B cell (primary cell): Measurements from ENCODE around the gene DHX35. TPM values are rescaled to one million over a fixed set of nuclear protein-coding genes. Genes with fewer than 3 reads are reported as not detected.

Experiments
- ATAC-seq: fragments of 200-7000 bp; cut with Tn5 transposase; one replicate; pipeline ENCODE4 v1.10.0; 2021; ENCODE audit warnings: low read depth, mild to moderate bottlenecking, moderate number of reproducible peaks, moderate library complexity
- CTCF ChIA-PET: fragments of 350-600 bp; sonication (Branson Sonifier 250); formaldehyde crosslinking; loops from one replicate; lab custom pipeline; 2021; ENCODE audit warnings: antibody characterized with exemption, inconsistent platforms; lab: Charles Lee
- POLR2A ChIA-PET: fragments of 350-600 bp; sonication (Branson Sonifier 250); formaldehyde crosslinking; loops from one replicate; lab custom pipeline; 2021; ENCODE audit warnings: antibody characterized with exemption; lab: Charles Lee
- DNase-seq: peaks from one replicate; pipeline ENCODE4 v3.0.0; 2013
- H2AFZ ChIP-seq: 2 replicates; pipeline ENCODE4 v1.6.1; 2012; ENCODE audit warnings: mild to moderate bottlenecking, low read depth, low read length; ENCODE audit not compliant: insufficient read depth, poor library complexity, severe bottlenecking
- H3K27ac ChIP-seq, 2 donors: 1 replicate in 1 of 2; 2 replicates in 1 of 2; pipeline ENCODE4 v1.5.1; 2012 to 2013; ENCODE audit warnings: low read length in 2 of 2, mild to moderate bottlenecking in 2 of 2, moderate library complexity in 1 of 2
- H3K27me3 ChIP-seq, 4 experiments: fragments of 200-600 bp in 1 of 4; sonication (generic) in 1 of 4; replicated peaks in 1 of 4; 1 replicate in 2 of 4; 2 replicates in 2 of 4; pipeline versions ENCODE4 v1.6.1 to v1.7.0; 2013 to 2016; ENCODE audit warnings: low read length in 3 of 4, mild to moderate bottlenecking in 2 of 4, mixed read lengths in 1 of 4, moderate library complexity in 1 of 4; ENCODE audit not compliant: insufficient read depth in 4 of 4, control insufficient read depth in 3 of 4; ENCODE audit errors: control extremely low read depth in 1 of 4
- H3K36me3 ChIP-seq, 2 experiments: replicated peaks in 1 of 2; 1 replicate in 1 of 2; 2 replicates in 1 of 2; pipeline versions ENCODE4 v1.6.1 to v1.7.1; 2013; ENCODE audit warnings: low read length in 1 of 2; ENCODE audit not compliant: insufficient read depth in 2 of 2, control insufficient read depth in 1 of 2; ENCODE audit errors: control extremely low read depth in 1 of 2, extremely low read depth in 1 of 2
- H3K4me1 ChIP-seq, 2 donors: fragments of 200-600 bp in 1 of 2; sonication (generic) in 1 of 2; 1 replicate in 1 of 2; 2 replicates in 1 of 2; pipeline versions ENCODE4 v1.5.1 to v1.6.1; 2013 to 2017; ENCODE audit warnings: low read length in 2 of 2; ENCODE audit not compliant: control insufficient read depth in 2 of 2, insufficient read depth in 2 of 2
- H3K4me2 ChIP-seq: replicated peaks from 2 replicates; pipeline ENCODE3; 2012; ENCODE audit warnings: mild to moderate bottlenecking, low read depth, low read length; ENCODE audit not compliant: poor library complexity, severe bottlenecking
- H3K4me3 ChIP-seq, 5 experiments: fragments of 200-600 bp in 1 of 5; sonication (generic) in 1 of 5; 1 replicate in 3 of 5; 2 replicates in 2 of 5; pipeline versions ENCODE4 v1.5.1 to v1.7.0; 2011 to 2016; ENCODE audit warnings: low read length in 4 of 5, mild to moderate bottlenecking in 4 of 5, low read depth in 2 of 5, control low read depth in 1 of 5, moderate library complexity in 1 of 5; ENCODE audit not compliant: insufficient read depth in 1 of 5; ENCODE audit errors: control extremely low read depth in 1 of 5, extremely low read depth in 1 of 5
- H3K79me2 ChIP-seq: fragments of 200-600 bp; sonication (generic); one replicate; pipeline ENCODE4 v1.6.0; 2016; ENCODE audit warnings: low read length; ENCODE audit not compliant: control insufficient read depth, insufficient read depth
- H3K9ac ChIP-seq: fragments of 200-600 bp; sonication (generic); 2 replicates; pipeline ENCODE4 v1.6.1; 2017; ENCODE audit warnings: mild to moderate bottlenecking, low read length, moderate library complexity
- H3K9me3 ChIP-seq, 3 donors: one replicate each; pipeline versions ENCODE4 v1.6.1 to v1.7.1; 2013; ENCODE audit warnings: low read length in 2 of 3; ENCODE audit not compliant: control insufficient read depth in 2 of 3, insufficient read depth in 1 of 3; ENCODE audit errors: control extremely low read depth in 1 of 3
- H4K20me1 ChIP-seq: 2 replicates; pipeline ENCODE4 v1.6.0; 2012; ENCODE audit warnings: mild to moderate bottlenecking, low read length; ENCODE audit not compliant: insufficient read depth, control insufficient read depth, poor library complexity, severe bottlenecking
- H3K27ac Mint-ChIP-seq: one replicate; pipeline ENCODE4 v1.8.0; 2021; ENCODE audit warnings: mixed read lengths
- H3K27me3 Mint-ChIP-seq: one replicate; pipeline ENCODE4 v1.8.0; 2021; ENCODE audit warnings: mixed read lengths
- H3K4me1 Mint-ChIP-seq: one replicate; pipeline ENCODE4 v1.8.0; 2021; ENCODE audit warnings: mixed read lengths
- H3K4me3 Mint-ChIP-seq: one replicate; pipeline ENCODE4 v1.8.0; 2021; ENCODE audit warnings: mixed read lengths
- H3K9me3 Mint-ChIP-seq: one replicate; pipeline ENCODE4 v1.8.0; 2022; ENCODE audit warnings: mixed read lengths; ENCODE audit not compliant: insufficient read depth
- EZH2 ChIP-seq: IDR thresholded peaks from 2 replicates; pipeline ENCODE4 v1.6.1; 2012; ENCODE audit warnings: borderline replicate concordance, low read depth, mild to moderate bottlenecking, moderate library complexity, low read length; ENCODE audit not compliant: insufficient read depth, poor library complexity, severe bottlenecking
- WGBS: methylation state at CpG from one replicate; pipeline ENCODE4 v1.1.5; 2013; ENCODE audit warnings: missing lambda C conversion rate; ENCODE audit not compliant: insufficient coverage; 5-methylcytosine and 5-hydroxymethylcytosine counted together
- intact Hi-C: fragments of 100-400 bp; cut with micrococcal nuclease; formaldehyde crosslinking; loops from one replicate; pipeline ENCODE4 v1.10.0; 2022
- polyA plus RNA-seq: library from polyadenylated mRNA; depleted of rRNA; stranded (reverse); fragments of >200 nt; gene quantifications from 2 replicates; pipeline ENCODE4 v1.2.3, GENCODE V29; 2012
- total RNA-seq, 2 donors: library from RNA; stranded (reverse); fragments of 120-200 nt in 1 of 2; gene quantifications; 1 replicate in 1 of 2; 2 replicates in 1 of 2; pipeline versions ENCODE4 v1.2.3 to v1.2.4, GENCODE V29; 2013 to 2022
- TF ChIP-seq, protein P1 (sequence below): fragments of 200-600 bp; IDR thresholded peaks from one replicate; pipeline ENCODE4 v1.8.0; 2022; ENCODE audit warnings: antibody characterized with exemption, mild to moderate bottlenecking

Gene DHX35
- total and polyA plus RNA-seq, 2 donors (not counting 1 experiment from before 2014, with no cell fraction given), result 7.5 to 12.4 TPM

DNA sequence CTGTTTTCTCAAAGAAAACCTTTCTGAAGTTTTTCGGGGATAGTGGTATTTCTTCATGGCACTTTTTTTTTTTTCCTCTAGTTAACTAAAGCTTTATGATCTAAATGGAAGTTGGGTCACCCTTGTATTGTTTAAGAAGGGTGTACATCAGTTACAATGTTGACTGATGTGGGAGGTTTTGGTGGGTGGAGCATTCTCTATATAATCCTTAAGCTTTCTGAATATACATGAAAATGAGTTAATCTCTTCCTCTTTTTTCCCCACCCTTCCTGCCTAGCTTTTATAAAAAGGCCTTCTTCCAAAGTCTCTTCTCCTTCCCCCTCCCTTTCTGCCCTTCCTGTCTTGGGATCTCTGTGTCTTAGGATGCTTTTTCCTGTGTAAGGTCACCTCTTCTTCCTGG lies 47.2 kb downstream of the DHX35 start:
- no CpG with 5 or more reads among the region's 1 CpG for WGBS
- Histone ChIP-seq H3K9ac (no peak overlapping the region), H3K27me3 (no peaks in the 10 kb centered on the region), H3K4me2 (no peak overlapping the region), H2AFZ (no peak overlapping the region), H3K9me3 (no peaks in the 10 kb centered on the region), H3K79me2 (no peaks in the 10 kb centered on the region), H3K36me3 (peaks cover 1 to 48% of the 10 kb centered on the region in 2 experiments), H4K20me1 (no peaks in the 10 kb centered on the region), H3K4me3 (no peak overlapping the region), H3K27ac (no peak overlapping the region), H3K4me1 (no peaks in the 10 kb centered on the region)
- intact Hi-C loops, result no loop called here
- H3K9me3 Mint-ChIP-seq, result no peaks in the 10 kb centered on the region
- POLR2A ChIA-PET, result no interaction called here
- no peaks in the 10 kb centered on the region for H3K27me3 Mint-ChIP-seq
- CTCF ChIA-PET, result no interaction called here
- DNase-seq, result no peak
- H3K27ac Mint-ChIP-seq, result no peak overlapping the region
- no peak overlapping the region for H3K4me3 Mint-ChIP-seq
- TF ChIP-seq, protein P1, sequence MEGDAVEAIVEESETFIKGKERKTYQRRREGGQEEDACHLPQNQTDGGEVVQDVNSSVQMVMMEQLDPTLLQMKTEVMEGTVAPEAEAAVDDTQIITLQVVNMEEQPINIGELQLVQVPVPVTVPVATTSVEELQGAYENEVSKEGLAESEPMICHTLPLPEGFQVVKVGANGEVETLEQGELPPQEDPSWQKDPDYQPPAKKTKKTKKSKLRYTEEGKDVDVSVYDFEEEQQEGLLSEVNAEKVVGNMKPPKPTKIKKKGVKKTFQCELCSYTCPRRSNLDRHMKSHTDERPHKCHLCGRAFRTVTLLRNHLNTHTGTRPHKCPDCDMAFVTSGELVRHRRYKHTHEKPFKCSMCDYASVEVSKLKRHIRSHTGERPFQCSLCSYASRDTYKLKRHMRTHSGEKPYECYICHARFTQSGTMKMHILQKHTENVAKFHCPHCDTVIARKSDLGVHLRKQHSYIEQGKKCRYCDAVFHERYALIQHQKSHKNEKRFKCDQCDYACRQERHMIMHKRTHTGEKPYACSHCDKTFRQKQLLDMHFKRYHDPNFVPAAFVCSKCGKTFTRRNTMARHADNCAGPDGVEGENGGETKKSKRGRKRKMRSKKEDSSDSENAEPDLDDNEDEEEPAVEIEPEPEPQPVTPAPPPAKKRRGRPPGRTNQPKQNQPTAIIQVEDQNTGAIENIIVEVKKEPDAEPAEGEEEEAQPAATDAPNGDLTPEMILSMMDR, result no peak
- TF ChIP-seq EZH2, result no peak
- no peaks in the 10 kb centered on the region for H3K4me1 Mint-ChIP-seq
- no peak for ATAC-seq

DNA sequence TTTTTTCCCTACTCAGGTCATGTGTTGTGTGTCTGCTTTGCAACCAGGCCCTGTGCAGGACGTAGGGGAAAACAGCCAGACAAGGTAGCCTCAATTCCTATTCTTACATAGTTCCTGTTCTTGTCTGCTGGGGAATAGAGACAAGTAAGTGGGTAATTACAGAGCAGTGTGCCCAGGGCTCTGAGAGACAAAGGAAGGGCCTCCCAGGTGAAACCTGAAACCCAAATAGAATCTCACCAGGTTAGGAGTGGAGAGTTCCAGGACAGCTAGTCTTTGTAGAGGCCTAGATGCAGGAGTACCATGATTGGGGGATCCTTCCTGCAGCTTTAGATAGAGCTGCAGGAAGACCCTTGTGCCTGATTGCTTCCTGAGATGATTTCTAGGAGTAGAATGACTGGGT lies 48.4 kb downstream of the DHX35 start:
- no peak overlapping the region for H3K4me3 ChIP-seq
- H3K4me3 Mint-ChIP-seq, result no peak overlapping the region
- H3K4me1 ChIP-seq, result no peaks in the 10 kb centered on the region
- H3K27ac Mint-ChIP-seq, result no peak overlapping the region
- no peak overlapping the region for H2AFZ ChIP-seq
- intact Hi-C loops, result no loop called here
- H3K27ac ChIP-seq, result no peak overlapping the region
- no peaks in the 10 kb centered on the region for H4K20me1 ChIP-seq
- WGBS, result no CpG with 5 or more reads among the region's 1 CpG
- peaks cover 3 to 51% of the 10 kb centered on the region in 2 experiments for H3K36me3 ChIP-seq
- no peaks in the 10 kb centered on the region for H3K27me3 ChIP-seq
- POLR2A ChIA-PET, result no interaction called here
- H3K9me3 ChIP-seq, result no peaks in the 10 kb centered on the region
- no peaks in the 10 kb centered on the region for H3K27me3 Mint-ChIP-seq
- CTCF ChIA-PET, result no interaction called here
- no peaks in the 10 kb centered on the region for H3K9me3 Mint-ChIP-seq
- H3K4me1 Mint-ChIP-seq, result no peaks in the 10 kb centered on the region
- no peak overlapping the region for H3K4me2 ChIP-seq
- ATAC-seq, result no peak
- no peak for TF ChIP-seq EZH2
- TF ChIP-seq, protein P1, result no peak
- H3K79me2 ChIP-seq, result no peaks in the 10 kb centered on the region
- H3K9ac ChIP-seq, result no peak overlapping the region
- no peak for DNase-seq
